ENCODE measurements around the gene PROM2. TPM values are rescaled to one million over a fixed set of nuclear protein-coding genes. Genes with fewer than 3 reads are reported as not detected.

Gene PROM2
- total RNA-seq, 1 donor from 2014 or later, result 2.3 TPM

DNA sequence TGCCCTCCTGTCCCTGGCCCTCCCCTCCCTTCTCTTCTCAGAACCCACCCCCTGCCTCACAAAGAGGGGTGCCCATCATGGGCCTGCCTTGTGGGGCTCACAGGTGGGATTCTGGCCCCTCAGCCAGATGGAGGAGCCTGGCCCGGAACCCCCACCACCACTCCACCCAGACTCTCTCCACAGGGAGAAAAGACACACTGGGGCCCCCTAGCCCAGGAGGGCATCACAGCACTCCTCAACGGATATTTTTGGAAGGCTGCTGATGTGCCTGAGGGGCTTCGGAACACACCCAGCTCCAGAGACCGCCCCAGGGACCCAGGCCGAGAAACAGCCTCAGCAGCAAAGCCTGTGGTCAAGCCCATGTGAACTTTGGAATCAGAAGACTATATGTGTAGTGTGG lies 32.8 kb downstream of the PROM2 start:
- no peak for TF ChIP-seq CTCF (IDR thresholded peaks at IDR 0.05; ENCODE audit: insufficient read depth, low read length, poor library complexity, severe bottlenecking)
- no peak for DNase-seq (ENCODE audit: low read depth)
- H3K27me3 ChIP-seq (ENCODE audit: control insufficient read depth, insufficient read depth, low read length), result peaks cover 3% of the 10 kb centered on the region
- no peak overlapping the region for H3K4me3 ChIP-seq (ENCODE audit: low read depth, low read length)
- H3K36me3 ChIP-seq (ENCODE audit: control insufficient read depth, insufficient read depth, low read length), result no peaks in the 10 kb centered on the region

- no peak for TF ChIP-seq CTCF (IDR thresholded peaks at IDR 0.05; ENCODE audit: insufficient read depth, low read length, poor library complexity, severe bottlenecking)
- no peak overlapping the region for H3K4me3 ChIP-seq (ENCODE audit: low read depth, low read length)
- peaks cover 3% of the 10 kb centered on the region for H3K27me3 ChIP-seq (ENCODE audit: control insufficient read depth, insufficient read depth, low read length)
- DNase-seq (ENCODE audit: low read depth), result no peak
- no peaks in the 10 kb centered on the region for H3K36me3 ChIP-seq (ENCODE audit: control insufficient read depth, insufficient read depth, low read length)
These were observed 33.6 kb downstream of the PROM2 start for GRCh38 chr2:95307878-95308277.

GRCh38 chr2:95308426-95308990 lies 34.3 kb downstream of the PROM2 start:
- Histone ChIP-seq H3K27me3 (ENCODE audit: control insufficient read depth, insufficient read depth, low read length) (no peaks in the 10 kb centered on the region), H3K4me3 (ENCODE audit: low read depth, low read length) (no peak overlapping the region), H3K36me3 (ENCODE audit: control insufficient read depth, insufficient read depth, low read length) (no peaks in the 10 kb centered on the region)
- DNase-seq (ENCODE audit: low read depth), result no peak
- TF ChIP-seq CTCF (IDR thresholded peaks at IDR 0.05; ENCODE audit: insufficient read depth, low read length, poor library complexity, severe bottlenecking), result no peak

DNA sequence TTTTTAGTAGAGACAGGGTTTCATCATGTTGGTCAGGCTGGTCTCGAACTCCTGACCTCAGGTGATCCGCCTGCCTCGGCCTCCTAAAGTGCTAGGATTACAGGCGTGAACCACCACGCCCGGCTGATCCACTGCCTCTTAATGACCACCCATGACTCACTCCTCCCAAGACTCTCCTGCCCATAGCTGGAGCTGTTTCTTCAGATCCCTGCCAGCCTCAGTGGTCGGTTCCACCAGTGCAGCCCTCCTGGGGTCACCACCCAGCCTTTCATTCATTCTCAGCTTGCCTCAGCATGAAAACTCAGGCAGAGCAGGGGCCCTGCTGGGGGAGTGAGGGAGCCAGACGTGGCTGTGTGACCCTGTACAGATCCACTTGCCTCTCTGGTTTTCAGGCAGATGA lies 35.4 kb downstream of the PROM2 start:
- Histone ChIP-seq H3K27me3 (ENCODE audit: control insufficient read depth, insufficient read depth, low read length) (no peaks in the 10 kb centered on the region), H3K4me3 (ENCODE audit: low read depth, low read length) (no peak overlapping the region), H3K36me3 (ENCODE audit: control insufficient read depth, insufficient read depth, low read length) (no peaks in the 10 kb centered on the region)
- DNase-seq (ENCODE audit: low read depth), result no peak
- no peak for TF ChIP-seq CTCF (IDR thresholded peaks at IDR 0.05; ENCODE audit: insufficient read depth, low read length, poor library complexity, severe bottlenecking)

DNA sequence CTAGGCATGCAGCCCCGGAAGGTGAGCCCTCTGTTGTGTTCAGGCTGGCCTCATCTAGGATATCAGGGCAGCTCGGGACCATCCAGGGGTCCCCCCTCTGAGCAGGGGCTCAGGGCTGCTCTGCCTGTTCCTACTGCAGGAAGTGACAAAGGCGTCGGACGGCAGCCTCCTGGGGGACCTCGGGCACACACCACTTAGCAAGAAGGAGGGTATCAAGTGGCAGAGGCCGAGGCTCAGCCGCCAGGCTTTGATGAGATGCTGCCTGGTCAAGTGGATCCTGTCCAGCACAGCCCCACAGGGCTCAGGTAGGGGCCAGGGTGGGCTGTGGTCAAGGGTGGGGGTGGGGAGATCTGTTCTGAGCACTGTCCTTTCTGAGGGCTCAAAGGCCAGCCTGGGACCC lies 36.0 kb downstream of the PROM2 start:
- DNase-seq (ENCODE audit: low read depth), result no peak
- no peaks in the 10 kb centered on the region for H3K27me3 ChIP-seq (ENCODE audit: control insufficient read depth, insufficient read depth, low read length)
- no peak for TF ChIP-seq CTCF (IDR thresholded peaks at IDR 0.05; ENCODE audit: insufficient read depth, low read length, poor library complexity, severe bottlenecking)
- H3K36me3 ChIP-seq (ENCODE audit: control insufficient read depth, insufficient read depth, low read length), result no peaks in the 10 kb centered on the region
- H3K4me3 ChIP-seq (ENCODE audit: low read depth, low read length), result no peak overlapping the region

GRCh38 chr2:95310651-95311050 lies 36.4 kb downstream of the PROM2 start:
- Histone ChIP-seq H3K27me3 (ENCODE audit: control insufficient read depth, insufficient read depth, low read length) (no peaks in the 10 kb centered on the region), H3K36me3 (ENCODE audit: control insufficient read depth, insufficient read depth, low read length) (no peaks in the 10 kb centered on the region), H3K4me3 (ENCODE audit: low read depth, low read length) (no peak overlapping the region)
- no peak for DNase-seq (ENCODE audit: low read depth)
- TF ChIP-seq CTCF (IDR thresholded peaks at IDR 0.05; ENCODE audit: insufficient read depth, low read length, poor library complexity, severe bottlenecking), result no peak
